CD14-positive monocyte (primary cell): ENCODE measurements around the gene COX5A. TPM values are rescaled to one million over a fixed set of nuclear protein-coding genes. Genes with fewer than 3 reads are reported as not detected.

ENCODE experiments used
- DNase-seq, 3 donors: peaks; one replicate each; pipeline ENCODE4 v3.0.0-alpha.2; 2011 to 2022
- H2AFZ ChIP-seq: 2 replicates; pipeline ENCODE4 v1.6.0; 2012; ENCODE audit warnings: mild to moderate bottlenecking, low read depth, low read length, inconsistent platforms; ENCODE audit not compliant: insufficient read depth, poor library complexity, severe bottlenecking
- H3K27ac ChIP-seq, 2 donors: 1 replicate in 1 of 2; 2 replicates in 1 of 2; pipeline ENCODE4 v1.5.1; 2012 to 2013; ENCODE audit warnings: low read length in 2 of 2, control low read depth in 1 of 2, inconsistent platforms in 1 of 2, low read depth in 1 of 2, mild to moderate bottlenecking in 1 of 2
- H3K27me3 ChIP-seq, 2 donors: one replicate each; pipeline versions ENCODE4 v1.6.0 to v1.6.1; 2011 to 2013; ENCODE audit warnings: low read length in 2 of 2; ENCODE audit not compliant: control insufficient read depth in 2 of 2, insufficient read depth in 2 of 2
- H3K36me3 ChIP-seq, 2 donors: replicated peaks in 1 of 2; 1 replicate in 1 of 2; 2 replicates in 1 of 2; pipeline versions ENCODE4 v1.5.1 to v1.6.1; 2012 to 2013; ENCODE audit warnings: low read length in 2 of 2, control low read depth in 1 of 2, inconsistent platforms in 1 of 2, mild to moderate bottlenecking in 1 of 2; ENCODE audit not compliant: insufficient read depth in 2 of 2, control insufficient read depth in 1 of 2
- H3K4me1 ChIP-seq, 2 donors: 1 replicate in 1 of 2; 2 replicates in 1 of 2; pipeline versions ENCODE4 v1.5.1 to v1.6.1; 2012 to 2013; ENCODE audit warnings: low read length in 2 of 2, control low read depth in 1 of 2, inconsistent platforms in 1 of 2, mild to moderate bottlenecking in 1 of 2, moderate library complexity in 1 of 2; ENCODE audit not compliant: insufficient read depth in 2 of 2, control insufficient read depth in 1 of 2
- H3K4me2 ChIP-seq: replicated peaks from 2 replicates; pipeline ENCODE3; 2012; ENCODE audit warnings: low read length, moderate library complexity, mild to moderate bottlenecking; ENCODE audit not compliant: poor library complexity, severe bottlenecking; ENCODE audit errors: extremely low read depth
- H3K4me3 ChIP-seq, 3 experiments: fragments of 200-600 bp in 1 of 3; sonication (generic) in 1 of 3; replicated peaks in 1 of 3; 1 replicate in 2 of 3; 2 replicates in 1 of 3; pipeline ENCODE4 v1.5.1; 2011 to 2013; ENCODE audit warnings: low read length in 3 of 3, mild to moderate bottlenecking in 3 of 3, control low read depth in 2 of 3, low read depth in 2 of 3, inconsistent platforms in 1 of 3, moderate library complexity in 1 of 3
- H3K79me2 ChIP-seq: 2 replicates; pipeline ENCODE4 v1.6.0; 2012; ENCODE audit warnings: mild to moderate bottlenecking, control low read depth, inconsistent platforms, low read length, moderate library complexity; ENCODE audit not compliant: insufficient read depth
- H3K9ac ChIP-seq: 2 replicates; pipeline ENCODE4 v1.6.0; 2017; ENCODE audit warnings: low read length, mild to moderate bottlenecking; ENCODE audit not compliant: insufficient read depth, poor library complexity, severe bottlenecking
- H3K9me3 ChIP-seq, 2 donors: replicated peaks in 1 of 2; 1 replicate in 1 of 2; 2 replicates in 1 of 2; pipeline versions ENCODE4 v1.5.1 to v1.6.1; 2012 to 2013; ENCODE audit warnings: low read length in 2 of 2, control low read depth in 1 of 2; ENCODE audit not compliant: control insufficient read depth in 1 of 2, insufficient read depth in 1 of 2
- H4K20me1 ChIP-seq: 2 replicates; pipeline ENCODE4 v1.6.0; 2012; ENCODE audit warnings: mild to moderate bottlenecking, low read length, control low read depth, moderate library complexity; ENCODE audit not compliant: insufficient read depth
- H3K27ac Mint-ChIP-seq, 7 donors: one replicate each; pipeline ENCODE4 v1.8.0; 2020; ENCODE audit warnings: mild to moderate bottlenecking in 7 of 7, mixed read lengths in 7 of 7, moderate library complexity in 6 of 7, inconsistent platforms in 2 of 7
- H3K27me3 Mint-ChIP-seq, 3 donors: one replicate each; pipeline ENCODE4 v1.8.0; 2021 to 2022; ENCODE audit warnings: low read depth in 3 of 3, mild to moderate bottlenecking in 3 of 3, mixed read lengths in 3 of 3, moderate library complexity in 3 of 3, inconsistent platforms in 1 of 3
- H3K36me3 Mint-ChIP-seq, 2 donors: one replicate each; pipeline ENCODE4 v1.8.0; 2020; ENCODE audit warnings: mixed read lengths in 2 of 2, inconsistent platforms in 1 of 2, mild to moderate bottlenecking in 1 of 2
- H3K4me1 Mint-ChIP-seq: one replicate; pipeline ENCODE4 v1.8.0; 2020; ENCODE audit warnings: mild to moderate bottlenecking, mixed read lengths
- H3K4me3 Mint-ChIP-seq, 2 donors: one replicate each; pipeline ENCODE4 v1.8.0; 2020; ENCODE audit warnings: mild to moderate bottlenecking in 2 of 2, mixed read lengths in 2 of 2, moderate library complexity in 1 of 2
- H3K9me3 Mint-ChIP-seq, 7 donors: one replicate each; pipeline ENCODE4 v1.8.0; 2020 to 2022; ENCODE audit warnings: mixed read lengths in 7 of 7, mild to moderate bottlenecking in 6 of 7, moderate library complexity in 6 of 7, inconsistent platforms in 2 of 7
- CTCF ChIP-seq: fragments of 200-600 bp; IDR thresholded peaks from one replicate; pipeline ENCODE4 v1.8.0; 2022; ENCODE audit warnings: antibody characterized with exemption, mild to moderate bottlenecking
- WGBS: methylation state at CpG from one replicate; pipeline ENCODE4 v1.1.5; 2013; ENCODE audit warnings: missing lambda C conversion rate; ENCODE audit not compliant: insufficient coverage; 5-methylcytosine and 5-hydroxymethylcytosine counted together
- intact Hi-C, 2 donors: fragments of 100-400 bp; cut with micrococcal nuclease; formaldehyde crosslinking; loops; one replicate each; pipeline versions ENCODE4 v1.15.0 to v1.15.1; 2023
- polyA plus RNA-seq, 3 donors: library from polyadenylated mRNA; depleted of rRNA in 1 of 3; unstranded in 2 of 3; stranded (reverse) in 1 of 3; fragments of 300-500 nt in 2 of 3; fragments of >200 nt in 1 of 3; fragmentation: Illumina TruSeq in 2 of 3; gene quantifications; 1 replicate in 2 of 3; 2 replicates in 1 of 3; pipeline ENCODE4 v1.2.3, GENCODE V29; 2012 to 2021

COX5A gene
- polyA plus RNA-seq, 3 donors: 127 to 498 (median 434) TPM

- Mint-ChIP-seq H3K27me3 (peaks cover 65 to 74% (median 65%) of the 10 kb centered on the region in 3 donors), H3K27ac (peak overlapping the region in 2 of 7 donors; percentile 68 to 77), H3K4me3 (peak overlapping the region; percentile 53 to 89), H3K9me3 (peaks cover 0 to 19% (median 8%) of the 10 kb centered on the region in 7 donors), H3K4me1 (peaks cover 42% of the 10 kb centered on the region), H3K36me3 (peaks cover 6 to 8% of the 10 kb centered on the region in 2 donors)
- intact Hi-C loops: loop anchor here in 1 of 2 donors (5.0 kb wide), 1 partner anchor 63 kb away; the partner anchor contains the start of gene PPCDC
- no peak for TF ChIP-seq CTCF
- H3K4me3 ChIP-seq: peak overlapping the region in 1 of 3 experiments; percentile 83
- no peaks in the 10 kb centered on the region for H3K36me3 ChIP-seq
- peaks cover 4% of the 10 kb centered on the region for H3K79me2 ChIP-seq
- H3K9me3 ChIP-seq: peaks cover 0 to 11% of the 10 kb centered on the region in 2 donors
- H3K4me1 ChIP-seq: peaks cover 40 to 50% of the 10 kb centered on the region in 2 donors
- WGBS: 3% methylated on average over 33 of the region's 47 CpGs
- peak overlapping the region; percentile 11 for H2AFZ ChIP-seq
- peak overlapping the region; percentile 99 for H3K4me2 ChIP-seq
- no peak overlapping the region for H3K9ac ChIP-seq
- no peak overlapping the region for H3K27ac ChIP-seq
- H4K20me1 ChIP-seq: peaks cover 17% of the 10 kb centered on the region
- peaks cover 41 to 68% of the 10 kb centered on the region in 2 donors for H3K27me3 ChIP-seq
- DNase-seq: no peak
Measured at GRCh38 chr15:74958908-74959585, 21.2 kb upstream of the COX5A start.

GRCh38 chr15:74958320-74958907, 20.5 kb upstream of the COX5A start:
- peaks cover 6 to 8% of the 10 kb centered on the region in 2 donors for H3K36me3 Mint-ChIP-seq
- peaks cover 0 to 11% of the 10 kb centered on the region in 2 donors for H3K9me3 ChIP-seq
- peaks cover 40 to 50% of the 10 kb centered on the region in 2 donors for H3K4me1 ChIP-seq
- peaks cover 0 to 19% (median 8%) of the 10 kb centered on the region in 7 donors for H3K9me3 Mint-ChIP-seq
- H3K27ac Mint-ChIP-seq: peak overlapping the region in 1 of 7 donors; percentile 77
- intact Hi-C loops: loop anchor here in 1 of 2 donors (5.0 kb wide), 1 partner anchor 64 kb away; the partner anchor contains the start of gene PPCDC
- no peak for TF ChIP-seq CTCF
- peak overlapping the region; percentile 53 to 89 for H3K4me3 Mint-ChIP-seq
- H3K79me2 ChIP-seq: peaks cover 4% of the 10 kb centered on the region
- peaks cover 17% of the 10 kb centered on the region for H4K20me1 ChIP-seq
- whole genome bisulfite sequencing: 0% methylated on average over 27 of the region's 28 CpGs
- H3K4me3 ChIP-seq: peak overlapping the region in 1 of 3 experiments; percentile 83
- no peaks in the 10 kb centered on the region for H3K36me3 ChIP-seq
- peaks cover 42% of the 10 kb centered on the region for H3K4me1 Mint-ChIP-seq
- peaks cover 65 to 74% (median 65%) of the 10 kb centered on the region in 3 donors for H3K27me3 Mint-ChIP-seq
- H3K4me2 ChIP-seq: peak overlapping the region; percentile 99
- no peak overlapping the region for H3K9ac ChIP-seq
- peak in 2 of 3 donors; percentile 33 to 40 for DNase-seq
- H3K27me3 ChIP-seq: peaks cover 41 to 67% of the 10 kb centered on the region in 2 donors
- H3K27ac ChIP-seq: no peak overlapping the region
- peak overlapping the region; percentile 11 for H2AFZ ChIP-seq
